Embryonic facial prominence (tissue), 1 donor: Measurements from ENCODE around the gene SBNO2.

Experiments used
- DNase-seq: peaks from one replicate; pipeline ENCODE4 v3.0.0-alpha.2; 2016; ENCODE audit errors: extremely low spot score

SBNO2 gene

GRCh38 chr19:1089891-1090290, 84.2 kb downstream of the SBNO2 start:
- no peak for DNase-seq

- DNase-seq, result no peak
Observed at GRCh38 chr19:1089126-1089771, 84.8 kb downstream of the SBNO2 start.

GRCh38 chr19:1088416-1089010, 85.6 kb downstream of the SBNO2 start:
- no peak for DNase-seq

- DNase-seq, result no peak
Observed at GRCh38 chr19:1087813-1088415, 86.2 kb downstream of the SBNO2 start.

- DNase-seq, result no peak
Observed at GRCh38 chr19:1086613-1087012, 87.5 kb downstream of the SBNO2 start.

- no peak for DNase-seq
Observed at GRCh38 chr19:1085676-1086442, 88.2 kb downstream of the SBNO2 start.

- no peak for DNase-seq
Observed at GRCh38 chr19:1085053-1085658, 88.9 kb downstream of the SBNO2 start.

GRCh38 chr19:1084024-1084868, 89.8 kb downstream of the SBNO2 start:
- DNase-seq, result no peak

GRCh38 chr19:1082928-1083816, 90.9 kb downstream of the SBNO2 start:
- no peak for DNase-seq

GRCh38 chr19:1082165-1082927, 91.7 kb downstream of the SBNO2 start:
- no peak for DNase-seq

- DNase-seq, result no peak
Observed at GRCh38 chr19:1081301-1082164, 92.5 kb downstream of the SBNO2 start.

- no peak for DNase-seq
Observed at GRCh38 chr19:1080360-1081161, 93.5 kb downstream of the SBNO2 start.

- no peak for DNase-seq
Observed at GRCh38 chr19:1079566-1080111, 94.4 kb downstream of the SBNO2 start.

- DNase-seq, result no peak
Observed at GRCh38 chr19:1076951-1077350, 97.1 kb downstream of the SBNO2 start.

- no peak for DNase-seq
Observed at GRCh38 chr19:1076046-1076386, 98.1 kb downstream of the SBNO2 start.

GRCh38 chr19:1074544-1075283, 99.4 kb downstream of the SBNO2 start:
- DNase-seq, result no peak
